HG03039 (cell line): ENCODE data around the gene DEFB131B.
"Not testable (repeated sequence)": the region's sequence is repeated elsewhere in the genome, so short reads cannot be mapped to it uniquely, and the experiment has no call there.

Source experiments
- ATAC-seq: cut with Tn5 transposase; IDR thresholded peaks from one replicate; pipeline ENCODE4 v1.9.1; 2021; ENCODE audit warnings: mild to moderate bottlenecking, moderate library complexity; ENCODE audit not compliant: unreplicated experiment

DEFB131B gene

DNA sequence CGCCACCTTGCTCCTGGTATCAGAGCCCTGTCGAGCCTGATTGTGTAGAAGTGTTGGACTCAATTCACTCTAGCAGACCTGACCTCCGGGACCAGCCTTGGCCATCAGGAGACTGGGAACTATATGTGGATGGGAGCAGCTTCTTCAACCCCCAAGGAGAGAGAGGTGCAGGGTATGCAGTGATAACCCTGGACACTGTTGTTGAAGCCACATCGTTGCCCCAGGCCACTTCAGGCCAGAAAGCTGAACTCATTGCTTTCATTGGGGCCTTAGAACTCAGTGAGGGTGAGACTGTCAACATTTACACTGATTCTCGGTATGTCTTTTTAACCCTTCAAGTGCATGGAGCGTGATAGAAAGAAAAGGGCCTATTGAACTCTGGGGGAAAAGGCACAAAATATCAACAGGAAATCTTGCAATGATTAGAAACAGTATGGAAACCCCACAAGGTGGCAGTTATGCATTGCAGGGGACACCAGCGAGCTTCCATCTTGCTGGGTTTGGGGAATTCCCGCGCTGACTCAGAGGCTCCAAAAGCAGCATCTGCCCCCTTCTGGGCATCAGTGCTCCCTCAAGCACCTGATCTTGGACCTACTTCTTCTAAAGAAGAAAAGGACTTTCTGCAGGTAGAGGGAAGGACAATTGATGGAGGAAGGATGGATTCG lies 33.2 kb downstream of the DEFB131B start:
- ATAC-seq = not testable (repeated sequence)

DNA sequence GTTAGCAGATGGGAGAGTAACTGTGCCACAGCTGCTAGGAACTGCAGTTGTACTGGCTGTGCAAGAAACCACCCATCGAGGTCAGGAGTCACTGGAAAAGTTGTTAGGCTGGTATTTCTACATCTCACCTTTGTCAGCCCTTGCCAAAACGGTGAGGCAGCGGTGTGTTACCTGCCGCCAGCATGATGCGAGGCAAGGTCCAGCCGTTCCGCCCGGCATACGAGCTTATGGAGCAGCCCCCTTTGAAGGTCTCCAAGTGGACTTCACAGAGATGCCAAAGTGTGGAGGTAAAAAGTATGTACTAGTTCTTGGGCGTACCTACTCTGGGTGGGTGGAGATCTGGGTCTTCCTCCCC lies 33.7 kb downstream of the DEFB131B start:
- not testable (repeated sequence) for ATAC-seq

- no peak for ATAC-seq
These were observed 35.7 kb downstream of the DEFB131B start for GRCh38 chr11:71913756-71914526.

DNA sequence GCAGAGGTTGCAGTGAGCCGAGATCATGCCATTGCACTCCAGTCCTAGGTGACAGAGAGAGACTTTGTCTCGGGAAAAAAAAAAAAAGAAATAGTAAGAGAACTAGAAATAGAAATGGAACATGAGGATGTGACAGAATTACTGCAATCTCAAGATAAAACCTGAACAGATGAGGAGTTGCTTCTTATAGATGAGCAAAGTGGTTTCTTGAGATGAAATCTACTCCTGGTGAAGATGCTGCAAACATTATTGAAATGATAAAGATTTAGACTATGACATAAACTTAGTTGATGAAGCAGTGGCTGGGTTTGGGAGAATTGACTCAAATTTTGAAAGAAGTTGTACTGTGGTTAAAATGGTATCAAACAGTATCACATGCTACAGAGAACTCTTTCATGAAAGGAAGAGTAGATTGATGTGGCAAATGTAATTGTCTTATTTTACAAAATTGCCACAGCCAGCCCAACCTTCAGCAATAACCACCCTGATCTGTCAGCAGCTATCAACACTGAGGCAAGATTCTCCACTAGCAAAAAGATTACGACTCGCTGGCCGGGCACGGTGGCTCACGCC lies 36.5 kb downstream of the DEFB131B start:
- ATAC-seq = no peak

DNA sequence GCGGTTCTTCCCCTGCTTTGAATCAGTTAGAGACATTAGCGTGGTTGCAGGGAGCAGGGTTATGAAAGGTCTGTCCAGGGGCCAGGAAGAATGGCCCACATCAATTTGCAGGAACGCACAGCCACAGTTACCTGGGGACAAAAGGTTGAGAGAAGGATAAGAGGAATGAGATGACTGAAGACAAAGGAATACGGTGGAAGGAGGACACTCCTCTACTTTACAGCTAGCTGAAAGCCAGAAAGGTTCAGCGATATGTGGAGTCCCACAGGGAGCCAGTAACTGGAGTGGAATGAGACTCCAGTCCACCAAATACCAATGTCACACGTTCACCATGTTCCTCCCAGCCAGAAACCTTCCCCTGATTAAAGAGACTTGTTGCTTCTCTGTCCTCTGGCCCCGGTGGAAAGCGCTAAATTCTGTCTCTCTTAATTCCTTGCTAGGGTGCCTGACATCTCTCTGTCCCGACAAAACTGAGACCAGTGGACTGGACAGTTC lies 39.4 kb downstream of the DEFB131B start:
- no peak for ATAC-seq

GRCh38 chr11:71927820-71928736 lies 49.8 kb downstream of the DEFB131B start, which contains the start of gene XNDC1N:
Gene XNDC1N (minus strand): TSS chr11:71928594. CDS start chr11:71923353, 5,241 bp downstream.
- ATAC-seq = peak; percentile 56

GRCh38 chr11:71928737-71929443 lies 50.6 kb downstream of the DEFB131B start, which contains the start of gene RNF121:
Gene RNF121 (plus strand): TSS chr11:71929046. CDS start chr11:71929062, 16 bp downstream.
- ATAC-seq = peak; percentile 73

- ATAC-seq = no peak
These were observed 51.2 kb downstream of the DEFB131B start for GRCh38 chr11:71929491-71929890.

DNA sequence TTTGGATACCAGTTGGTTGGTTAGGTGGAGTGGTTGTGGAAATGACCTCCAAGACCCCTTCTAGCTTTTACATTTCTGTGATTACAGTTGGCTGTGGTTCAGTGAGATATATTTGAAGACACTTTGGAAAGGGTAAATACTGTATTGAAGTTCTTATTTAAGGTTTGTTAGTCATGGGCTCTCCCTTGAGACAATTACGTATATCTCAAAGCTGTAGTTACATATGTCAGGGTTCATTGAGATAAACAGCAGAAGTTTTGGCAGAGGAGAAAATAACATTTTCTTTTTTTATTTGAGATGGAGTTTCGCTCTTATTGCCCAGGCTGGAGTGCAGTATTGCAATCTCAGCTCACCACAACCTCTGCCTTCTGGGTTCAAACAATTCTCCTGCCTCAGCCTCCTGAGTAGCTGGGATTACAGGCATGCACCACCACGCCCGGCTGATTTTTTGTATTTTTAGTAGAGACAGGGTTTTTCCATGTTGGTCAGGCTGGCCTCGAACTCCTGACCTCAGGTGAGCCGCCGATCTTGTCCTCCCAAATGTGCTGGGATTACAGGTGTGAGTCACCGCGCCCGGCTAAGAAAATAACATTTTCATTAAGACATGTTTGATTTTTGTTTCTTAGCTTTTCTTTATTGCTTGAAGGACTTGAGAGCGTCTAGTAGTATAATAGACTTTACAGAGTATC lies 52.4 kb downstream of the DEFB131B start:
- no peak for ATAC-seq

DNA sequence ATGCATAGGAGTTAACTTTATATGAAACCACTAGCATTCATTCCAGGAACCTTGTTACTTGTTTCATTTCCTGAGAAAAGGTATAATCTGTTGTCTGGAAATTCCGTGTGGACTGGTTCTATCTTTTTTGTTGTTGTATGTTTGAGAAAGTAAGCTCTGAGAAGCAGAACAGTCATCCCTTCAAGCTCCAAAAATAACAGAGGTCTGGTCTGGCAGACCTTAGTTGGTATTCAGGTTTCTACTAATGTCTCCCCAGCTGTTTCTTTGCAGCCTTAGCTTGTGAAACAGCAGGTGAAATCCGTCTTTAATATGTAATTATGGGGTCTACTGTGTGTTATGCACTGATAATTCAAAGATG lies 53.0 kb downstream of the DEFB131B start:
- no peak for ATAC-seq

DNA sequence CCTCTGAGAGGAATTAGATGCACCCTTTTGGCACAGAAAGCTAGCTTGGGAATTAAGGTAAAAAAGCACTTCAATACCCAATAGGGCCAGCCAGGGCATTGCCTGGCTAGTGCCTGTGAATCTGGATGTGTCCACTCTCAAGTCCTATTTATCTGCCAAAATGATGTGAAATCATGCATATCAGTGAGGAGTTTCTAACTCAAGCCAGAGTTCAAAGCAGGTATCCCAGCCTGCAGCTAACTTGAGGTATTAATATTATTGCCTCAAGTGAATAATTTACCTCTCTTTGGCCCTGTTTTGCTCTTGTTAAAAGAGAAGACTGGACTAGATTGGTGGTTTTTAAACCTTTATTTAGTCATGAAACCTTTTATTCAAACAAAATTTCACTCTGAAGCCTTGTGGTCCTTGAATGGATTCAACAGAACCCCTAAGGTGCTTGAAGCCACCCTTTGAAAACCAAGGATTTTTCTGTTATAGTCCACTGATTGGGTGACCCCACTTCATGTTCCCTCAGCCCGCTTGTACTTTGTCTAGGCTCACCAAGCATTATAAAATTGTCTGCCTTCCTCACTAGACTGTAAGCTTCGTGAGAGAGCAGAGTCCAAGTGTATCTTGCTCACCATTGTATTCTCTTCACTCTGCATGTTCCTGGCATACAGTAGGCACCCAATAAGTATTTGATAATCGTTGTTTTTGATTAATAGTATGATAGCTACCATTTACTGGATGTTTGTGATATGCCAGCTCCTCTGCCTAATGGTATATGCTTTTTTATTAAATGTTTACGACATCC lies 55.1 kb downstream of the DEFB131B start:
- ATAC-seq = no peak
